ENCODE measurements around the gene CORIN. TPM values are rescaled to one million over a fixed set of nuclear protein-coding genes. Genes with fewer than 3 reads are reported as not detected.

The CORIN gene
- total and polyA plus RNA-seq, 7 donors = under 0.01 to 2.5 (median 0.34) TPM

GRCh38 chr4:47651231-47651630 is 186.6 kb downstream of the CORIN start:
- TF ChIP-seq EP300 (IDR thresholded peaks at IDR 0.05) (no peak), POLR2AphosphoS5 (IDR thresholded peaks at IDR 0.05) (no peak), POLR2A (IDR thresholded peaks at IDR 0.05) (no peak), CTCF (IDR thresholded peaks at IDR 0.05) (no peak)
- WGBS, 2 donors = 31 to 51% methylated on average over 3 of the region's 3 CpGs
- no peak overlapping the region for H3K27ac ChIP-seq
- no peaks in the 10 kb centered on the region for H3K9me3 ChIP-seq
- no peaks in the 10 kb centered on the region for H3K27me3 ChIP-seq
- no peaks in the 10 kb centered on the region for H3K4me1 ChIP-seq
- no peak for DNase-seq
- no peak overlapping the region for H3K4me3 ChIP-seq
- H3K36me3 ChIP-seq = no peaks in the 10 kb centered on the region
- intact Hi-C loops (cut with DNase I) = no loop called here

DNA sequence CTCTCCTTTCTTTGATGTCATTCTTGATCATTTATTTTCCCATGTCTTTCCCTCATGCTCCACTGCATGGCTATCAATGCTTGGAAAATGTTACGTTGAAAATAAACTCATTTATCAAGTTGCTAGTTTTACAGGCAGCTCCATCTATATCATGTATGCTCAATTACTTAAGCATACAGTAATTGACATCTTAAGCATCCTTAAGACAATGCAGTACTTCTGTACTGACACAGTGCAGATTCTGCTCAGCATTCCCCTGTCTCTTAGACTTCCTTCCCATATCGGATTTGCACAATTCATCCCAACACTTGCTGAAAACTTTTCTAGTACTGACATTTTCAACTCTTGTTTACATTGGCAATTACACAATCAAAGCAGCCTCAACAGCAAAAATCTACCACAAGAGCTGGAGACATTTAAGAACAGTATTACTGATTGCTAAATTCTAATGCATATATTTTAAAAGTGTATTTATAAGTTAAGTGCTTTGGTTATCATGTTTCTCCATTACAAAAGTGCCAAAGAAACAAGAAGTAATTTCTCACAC is 187.2 kb downstream of the CORIN start:
- TF ChIP-seq EP300 (IDR thresholded peaks at IDR 0.05) = no peak
- TF ChIP-seq POLR2A (IDR thresholded peaks at IDR 0.05) = no peak
- TF ChIP-seq CTCF (IDR thresholded peaks at IDR 0.05) = no peak
- TF ChIP-seq POLR2AphosphoS5 (IDR thresholded peaks at IDR 0.05) = no peak
- H3K9me3 ChIP-seq = no peaks in the 10 kb centered on the region
- intact Hi-C loops (cut with DNase I) = no loop called here
- no peaks in the 10 kb centered on the region for H3K27me3 ChIP-seq
- no peaks in the 10 kb centered on the region for H3K36me3 ChIP-seq
- no peak overlapping the region for H3K27ac ChIP-seq
- DNase-seq = no peak
- H3K4me1 ChIP-seq = no peaks in the 10 kb centered on the region
- H3K4me3 ChIP-seq = no peak overlapping the region
- WGBS, 2 donors = 58 to 68% methylated on average over 2 of the region's 2 CpGs

DNA sequence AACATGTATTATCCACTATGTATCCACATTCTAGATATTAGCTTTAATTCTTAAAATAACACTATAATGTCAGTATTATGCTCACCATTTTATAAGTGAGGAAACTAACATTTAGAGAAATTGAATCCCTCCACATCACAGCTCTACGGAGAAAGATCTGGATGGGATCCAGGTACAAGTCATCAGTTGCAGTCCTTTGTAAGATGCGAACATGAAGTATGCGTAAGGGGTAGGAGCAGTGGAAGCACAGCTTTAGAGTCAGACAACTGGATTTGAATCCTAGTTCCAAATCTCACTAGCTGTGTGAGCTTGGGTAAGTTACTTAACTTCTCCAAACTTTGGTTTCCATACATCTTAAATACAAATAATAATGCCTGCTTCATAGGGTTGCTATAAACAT is 190.3 kb downstream of the CORIN start:
- H3K4me1 ChIP-seq = no peaks in the 10 kb centered on the region
- intact Hi-C loops (cut with DNase I) = no loop called here
- no peak overlapping the region for H3K27ac ChIP-seq
- H3K36me3 ChIP-seq = no peaks in the 10 kb centered on the region
- DNase-seq = no peak
- H3K4me3 ChIP-seq = no peak overlapping the region
- H3K27me3 ChIP-seq = no peaks in the 10 kb centered on the region
- no peak for TF ChIP-seq POLR2AphosphoS5 (IDR thresholded peaks at IDR 0.05)
- no peak for TF ChIP-seq EP300 (IDR thresholded peaks at IDR 0.05)
- no peak for TF ChIP-seq CTCF (IDR thresholded peaks at IDR 0.05)
- no peak for TF ChIP-seq POLR2A (IDR thresholded peaks at IDR 0.05)
- 91 to 94% methylated on average over 3 of the region's 3 CpGs for WGBS, 2 donors
- no peaks in the 10 kb centered on the region for H3K9me3 ChIP-seq

DNA sequence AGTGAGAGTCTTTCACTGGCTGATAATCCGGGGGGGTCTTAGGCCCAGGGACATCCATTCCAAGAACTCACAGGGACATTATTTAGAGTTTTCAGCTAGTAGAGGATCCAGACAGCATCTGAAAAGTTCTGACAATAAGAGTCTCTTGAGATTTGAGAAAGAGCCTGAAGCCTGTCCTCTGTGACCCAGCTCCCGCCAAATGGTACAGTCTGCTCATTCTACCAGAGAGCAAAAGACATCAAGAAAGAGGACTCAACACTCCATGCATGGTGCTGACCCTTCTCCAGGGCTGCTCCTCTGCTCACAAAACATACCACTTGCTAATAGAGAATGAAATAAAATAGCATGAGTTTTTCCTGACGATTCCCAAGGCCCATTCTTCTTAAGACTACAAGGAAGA is 190.8 kb downstream of the CORIN start:
- Histone ChIP-seq H3K4me3 (no peak overlapping the region), H3K36me3 (no peaks in the 10 kb centered on the region), H3K9me3 (no peaks in the 10 kb centered on the region), H3K27ac (no peak overlapping the region), H3K4me1 (no peaks in the 10 kb centered on the region), H3K27me3 (no peaks in the 10 kb centered on the region)
- TF ChIP-seq CTCF (IDR thresholded peaks at IDR 0.05) = no peak
- no peak for TF ChIP-seq POLR2A (IDR thresholded peaks at IDR 0.05)
- no peak for TF ChIP-seq EP300 (IDR thresholded peaks at IDR 0.05)
- TF ChIP-seq POLR2AphosphoS5 (IDR thresholded peaks at IDR 0.05) = no peak
- intact Hi-C loops (cut with DNase I) = no loop called here
- DNase-seq = no peak
- WGBS, 2 donors = 87 to 88% methylated on average over 3 of the region's 3 CpGs

DNA sequence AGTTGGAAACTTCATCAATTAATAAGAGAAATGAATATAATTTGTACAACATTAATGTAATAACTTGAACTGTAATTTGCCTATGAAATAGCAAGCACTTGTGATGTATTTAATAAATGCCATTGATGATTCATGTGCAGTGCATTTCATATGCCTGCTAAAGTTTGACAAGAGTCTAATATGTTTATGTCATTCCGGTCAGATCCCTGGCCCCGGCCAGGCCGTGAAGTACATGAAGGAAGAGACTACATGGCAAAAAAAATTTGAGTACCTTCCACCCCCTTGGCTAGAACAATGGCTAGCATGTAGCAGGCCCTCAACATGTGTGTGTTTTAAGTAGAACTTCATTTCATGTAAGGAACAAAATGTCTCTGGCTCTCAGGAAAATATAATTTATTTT is 191.5 kb downstream of the CORIN start:
- Histone ChIP-seq H3K27ac (no peak overlapping the region), H3K27me3 (no peaks in the 10 kb centered on the region), H3K4me1 (no peaks in the 10 kb centered on the region), H3K9me3 (no peaks in the 10 kb centered on the region), H3K36me3 (no peaks in the 10 kb centered on the region), H3K4me3 (no peak overlapping the region)
- intact Hi-C loops (cut with DNase I) = no loop called here
- WGBS, 2 donors = 89 to 94% methylated on average over 3 of the region's 3 CpGs
- no peak for DNase-seq
- TF ChIP-seq CTCF (IDR thresholded peaks at IDR 0.05) (no peak), EP300 (IDR thresholded peaks at IDR 0.05) (no peak), POLR2AphosphoS5 (IDR thresholded peaks at IDR 0.05) (no peak), POLR2A (IDR thresholded peaks at IDR 0.05) (no peak)
